HCT116 (cell line): Measurements from ENCODE around the gene ANKRD44. TPM values are rescaled to one million over a fixed set of nuclear protein-coding genes. Genes with fewer than 3 reads are reported as not detected.

Experiments
- ATAC-seq: fragments of 200-7000 bp; cut with Tn5 transposase; 2 replicates; pipeline ENCODE4 v1.9.1; 2020; ENCODE audit warnings: mild to moderate bottlenecking, moderate library complexity
- BruUV-seq: library from RNA; stranded (reverse); fragments of 400-500 nt; replicated peaks from 2 replicates; lab custom pipeline; 2021; lab: Mats Ljungman, UMichigan
- CTCF ChIA-PET: fragments of 300-600 bp; sonication (Branson Sonifier 250); formaldehyde crosslinking; loops from one replicate; lab custom pipeline; 2021; ENCODE audit warnings: antibody characterized with exemption; lab: Charles Lee
- POLR2A ChIA-PET: fragments of 300-600, 350-600 bp; sonication (Branson Sonifier 250); formaldehyde crosslinking; loops from one replicate; lab custom pipeline; 2021; ENCODE audit warnings: antibody characterized with exemption; lab: Charles Lee
- RAD21 ChIA-PET, 2 experiments: fragments of 300-600 bp; sonication (Branson Sonifier 250); formaldehyde crosslinking; loops; one replicate each; lab custom pipeline; 2023; ENCODE audit warnings: low total read pairs in 2 of 2; ENCODE audit not compliant: uncharacterized antibody in 2 of 2, unreplicated experiment in 2 of 2, low non-redundant PET in 1 of 2; lab: Charles Lee
- DNase-seq: peaks from one replicate; pipeline ENCODE4 v3.0.0-alpha.2; 2010; ENCODE audit warnings: low read depth, low spot score
- H2AFZ ChIP-seq: fragments of 200-600 bp; shearing (Covaris generic), sonication (generic); 2 replicates; pipeline ENCODE4 v1.6.1; 2017; ENCODE audit warnings: low read depth, mixed run types, mixed read lengths, antibody characterized with exemption, low read length; ENCODE audit not compliant: poor library complexity, severe bottlenecking
- H3K27ac ChIP-seq: 2 replicates; pipeline ENCODE4 v1.5.1; 2012; ENCODE audit warnings: low read depth, low read length
- H3K27me3 ChIP-seq: fragments of 200-600 bp; sonication (generic); 2 replicates; pipeline ENCODE4 v1.6.1; 2016; ENCODE audit warnings: mixed run types, low read length, mixed read lengths; ENCODE audit not compliant: insufficient read depth
- H3K36me3 ChIP-seq, 2 experiments: fragments of 200-500 bp in 1 of 2; fragments of 200-600 bp in 1 of 2; sonication (Bioruptor generic) in 1 of 2; sonication (generic) in 1 of 2; 2 replicates each; pipeline versions ENCODE4 v1.5.1 to v1.6.1; 2014 to 2016; ENCODE audit warnings: low read length in 2 of 2, inconsistent platforms in 1 of 2, mixed read lengths in 1 of 2, mixed run types in 1 of 2; ENCODE audit not compliant: insufficient read depth in 2 of 2, control insufficient read depth in 1 of 2
- H3K4me1 ChIP-seq, 2 experiments: fragments of 200-600 bp in 1 of 2; sonication (generic) in 1 of 2; 2 replicates each; pipeline versions ENCODE4 v1.5.1 to v1.6.1; 2012 to 2017; ENCODE audit warnings: low read length in 2 of 2, inconsistent platforms in 1 of 2, mild to moderate bottlenecking in 1 of 2, mixed read lengths in 1 of 2, mixed run types in 1 of 2, moderate library complexity in 1 of 2; ENCODE audit not compliant: insufficient read depth in 2 of 2, control insufficient read depth in 1 of 2
- H3K4me2 ChIP-seq: fragments of 200-600 bp; sonication (generic); 2 replicates; pipeline ENCODE4 v1.6.1; 2017; ENCODE audit warnings: mixed run types, low read length, mixed read lengths
- H3K4me3 ChIP-seq, 2 experiments: fragments of 200-600 bp in 1 of 2; sonication (generic) in 1 of 2; replicated peaks in 1 of 2; 2 replicates each; pipeline ENCODE4 v1.5.1; 2011 to 2016; ENCODE audit warnings: low read length in 2 of 2, control low read depth in 1 of 2, low read depth in 1 of 2, mild to moderate bottlenecking in 1 of 2, mixed read lengths in 1 of 2, mixed run types in 1 of 2
- H3K79me2 ChIP-seq: fragments of 200-600 bp; sonication (generic); 2 replicates; pipeline ENCODE4 v1.6.1; 2017; ENCODE audit warnings: mild to moderate bottlenecking, mixed run types, low read length, moderate library complexity, mixed read lengths; ENCODE audit not compliant: insufficient read depth
- H3K9ac ChIP-seq: fragments of 200-600 bp; sonication (generic); 2 replicates; pipeline ENCODE4 v1.6.1; 2016; ENCODE audit warnings: low read length, mixed read lengths
- H3K9me2 ChIP-seq: fragments of 200-600 bp; sonication (generic), shearing (Covaris generic); 2 replicates; pipeline ENCODE4 v1.6.1; 2017; ENCODE audit warnings: mixed run types, mild to moderate bottlenecking, moderate library complexity; ENCODE audit not compliant: insufficient read depth
- H3K9me3 ChIP-seq, 2 experiments: fragments of 200-500 bp in 1 of 2; fragments of 200-600 bp in 1 of 2; sonication (Bioruptor generic) in 1 of 2; sonication (generic) in 1 of 2; 2 replicates each; pipeline ENCODE4 v1.6.1; 2014 to 2017; ENCODE audit warnings: low read length in 2 of 2, mixed read lengths in 2 of 2, inconsistent platforms in 1 of 2, low read depth in 1 of 2, mild to moderate bottlenecking in 1 of 2, mixed run types in 1 of 2, moderate library complexity in 1 of 2; ENCODE audit not compliant: control insufficient read depth in 1 of 2, insufficient read depth in 1 of 2
- H4K20me1 ChIP-seq: fragments of 200-600 bp; sonication (generic), shearing (Covaris generic); 2 replicates; pipeline ENCODE4 v1.6.1; 2017; ENCODE audit warnings: mixed run types, mild to moderate bottlenecking, moderate library complexity; ENCODE audit not compliant: insufficient read depth
- CBX3 ChIP-seq: IDR thresholded peaks from 2 replicates; pipeline ENCODE4 v1.6.1; 2012; ENCODE audit warnings: low read depth
- CEBPB ChIP-seq: IDR thresholded peaks from 2 replicates; pipeline ENCODE4 v1.6.1; 2012; ENCODE audit warnings: low read depth
- CTCF ChIP-seq, 3 experiments: fragments of 200-600 bp in 1 of 3; sonication (generic) in 1 of 3; IDR thresholded peaks in 2 of 3; conservative IDR thresholded peaks in 1 of 3; 2 replicates each; pipeline ENCODE4 v1.5.1; 2012 to 2017; ENCODE audit warnings: low read depth in 2 of 3, low read length in 2 of 3, antibody characterized with exemption in 1 of 3, borderline replicate concordance in 1 of 3, control low read depth in 1 of 3, mild to moderate bottlenecking in 1 of 3, mixed read lengths in 1 of 3, mixed run types in 1 of 3, moderate library complexity in 1 of 3; ENCODE audit not compliant: insufficient read depth in 1 of 3
- EGR1 ChIP-seq: IDR thresholded peaks from 2 replicates; pipeline ENCODE4 v1.6.1; 2012; ENCODE audit warnings: low read depth
- ELF1 ChIP-seq: IDR thresholded peaks from 2 replicates; pipeline ENCODE4 v1.6.1; 2012; ENCODE audit warnings: low read depth, borderline replicate concordance
- EZH2 ChIP-seq: fragments of 200-600 bp; sonication (generic); IDR thresholded peaks from 2 replicates; pipeline ENCODE4 v1.6.1; 2017; ENCODE audit warnings: antibody characterized with exemption, mixed run types
- FOSL1 ChIP-seq: IDR thresholded peaks from 2 replicates; pipeline ENCODE4 v1.6.1; 2012; ENCODE audit warnings: low read depth
- JUND ChIP-seq: IDR thresholded peaks from 2 replicates; pipeline ENCODE4 v1.6.1; 2012
- MAX ChIP-seq: IDR thresholded peaks from 2 replicates; pipeline ENCODE4 v1.6.1; 2012
- POLR2AphosphoS5 ChIP-seq: IDR thresholded peaks from 2 replicates; pipeline ENCODE4 v1.6.1; 2011; ENCODE audit warnings: mild to moderate bottlenecking, low read depth, low read length, moderate library complexity
- RAD21 ChIP-seq: IDR thresholded peaks from 2 replicates; pipeline ENCODE4 v1.6.1; 2012; ENCODE audit warnings: low read depth, mild to moderate bottlenecking
- SP1 ChIP-seq: IDR thresholded peaks from 2 replicates; pipeline ENCODE4 v1.6.1; 2012; ENCODE audit warnings: low read depth
- SRF ChIP-seq: IDR thresholded peaks from 2 replicates; pipeline ENCODE4 v1.6.1; 2012; ENCODE audit warnings: low read depth
- TCF7L2 ChIP-seq: IDR thresholded peaks from 2 replicates; pipeline ENCODE4 v1.7.0; 2011; ENCODE audit warnings: borderline replicate concordance, inconsistent platforms; ENCODE audit not compliant: insufficient read depth, insufficient read length; ENCODE audit errors: extremely low read depth
- ZNF274 ChIP-seq: fragments of 200-500 bp; sonication (Bioruptor generic); IDR thresholded peaks from 2 replicates; pipeline ENCODE4 v1.6.1; 2014; ENCODE audit warnings: mild to moderate bottlenecking, low read depth, low read length, inconsistent platforms
- intact Hi-C: fragments of 100-400 bp; cut with micrococcal nuclease; formaldehyde crosslinking; loops from 2 replicates; pipeline ENCODE4 v1.10.0; 2022
- total RNA-seq: library from RNA; stranded (reverse); gene quantifications from one replicate; pipeline ENCODE4 v1.2.1, GENCODE V29; 2021; ENCODE audit not compliant: unreplicated experiment
- TF ChIP-seq, protein P1 (sequence below): IDR thresholded peaks from 2 replicates; pipeline ENCODE4 v1.6.1; 2012

The ANKRD44 gene
- total RNA-seq, 1 experiment from 2014 or later = 2.7 TPM

- Histone ChIP-seq H4K20me1 (no peaks in the 10 kb centered on the region), H3K27ac (no peak overlapping the region), H3K4me1 (peaks cover 13 to 22% of the 10 kb centered on the region in 2 experiments; a peak in 3 of 4 replicates), H3K36me3 (no peaks in the 10 kb centered on the region)
- no peak for DNase-seq
- TF ChIP-seq ELF1 = no peak
- TF ChIP-seq CTCF (IDR thresholded peaks at IDR 0.05 in 2 of 3, conservative IDR thresholded peaks at IDR 0.05 in 1 of 3; ENCODE audit: borderline replicate concordance in 1 of 3, insufficient read depth in 1 of 3, low read depth in 2 of 3, low read length in 2 of 3) = no peak
- no peak for TF ChIP-seq ZNF274
- TF ChIP-seq, protein P1, sequence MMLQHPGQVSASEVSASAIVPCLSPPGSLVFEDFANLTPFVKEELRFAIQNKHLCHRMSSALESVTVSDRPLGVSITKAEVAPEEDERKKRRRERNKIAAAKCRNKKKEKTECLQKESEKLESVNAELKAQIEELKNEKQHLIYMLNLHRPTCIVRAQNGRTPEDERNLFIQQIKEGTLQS = no peak
- TF ChIP-seq TCF7L2 = no peak
- TF ChIP-seq JUND = no peak
- TF ChIP-seq CEBPB = no peak
- TF ChIP-seq MAX = no peak
- TF ChIP-seq SRF = no peak
- no peak for TF ChIP-seq EGR1
- TF ChIP-seq EZH2 = no peak
- TF ChIP-seq CBX3 = no peak
- TF ChIP-seq RAD21 = no peak
- no peak for TF ChIP-seq SP1
- TF ChIP-seq POLR2AphosphoS5 = no peak
- TF ChIP-seq FOSL1 = no peak
- TF ChIP-seq, all 23 proteins: peak for 0
- no peak overlapping the region for H3K4me2 ChIP-seq
- BruUV-seq = no TSS peak
- no peak overlapping the region for H3K9ac ChIP-seq
- no peak for ATAC-seq
- CTCF ChIA-PET = no interaction called here
- intact Hi-C loops = no loop called here
- no peaks in the 10 kb centered on the region for H3K9me3 ChIP-seq
- POLR2A ChIA-PET = no interaction called here
- no peaks in the 10 kb centered on the region for H3K27me3 ChIP-seq
- H3K4me3 ChIP-seq = no peak overlapping the region
- RAD21 ChIA-PET = no interaction called here
- no peak overlapping the region for H2AFZ ChIP-seq
- no peaks in the 10 kb centered on the region for H3K9me2 ChIP-seq
- H3K79me2 ChIP-seq = no peaks in the 10 kb centered on the region
These were observed 325.7 kb downstream of the ANKRD44 start for GRCh38 chr2:196984903-196985302.
